Fibroblast of upper back skin (primary cell): ENCODE data around the gene ATP6V0B.

Experiments
- DNase-seq: peaks from one replicate; pipeline ENCODE4 v3.0.0-alpha.2; 2013

The ATP6V0B gene

DNA sequence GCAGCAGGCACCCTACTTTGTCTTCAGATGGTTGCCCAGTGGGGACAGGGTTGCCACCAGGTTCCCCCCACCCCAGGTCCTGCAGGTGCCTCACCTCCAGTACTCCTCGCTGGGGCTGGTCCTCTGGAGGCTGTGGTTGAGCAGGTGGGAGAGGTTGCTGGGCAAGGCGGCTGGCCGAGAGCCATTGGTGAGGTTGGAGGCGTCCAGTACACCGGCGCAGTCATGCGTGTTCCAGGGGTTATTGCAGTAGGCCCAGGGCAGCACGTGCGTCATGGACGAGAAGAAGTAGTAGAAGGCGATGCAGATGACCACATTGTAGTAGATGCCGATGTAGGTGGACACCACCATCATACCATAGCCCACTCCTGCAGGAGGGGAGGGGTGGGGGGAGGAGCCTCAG, 33.5 kb downstream of the ATP6V0B start:
- DNase-seq = no peak

- DNase-seq = no peak
Measured at GRCh38 chr1:44010935-44011471, 36.2 kb downstream of the ATP6V0B start.

DNA sequence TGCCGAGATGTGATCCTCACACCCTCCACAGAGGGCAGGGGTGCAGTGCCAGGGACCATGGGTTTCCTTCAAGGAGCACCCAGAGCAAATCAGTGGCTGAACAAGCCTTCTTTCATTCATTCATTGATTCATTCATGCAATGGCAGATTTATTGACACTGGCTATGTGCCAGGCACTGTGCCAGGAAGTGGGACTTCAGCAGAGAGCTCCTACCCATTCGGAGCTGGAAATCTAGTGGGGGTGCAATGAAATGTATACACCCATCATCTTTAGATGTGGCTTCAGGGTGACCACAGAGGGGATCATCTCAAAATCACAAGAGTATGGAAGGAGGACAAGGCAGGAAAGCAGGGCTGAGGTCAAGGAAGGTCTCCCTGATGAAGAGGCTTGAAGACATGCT, 37.6 kb downstream of the ATP6V0B start:
- DNase-seq = no peak

- DNase-seq = no peak
Measured at GRCh38 chr1:44012941-44013609, 38.3 kb downstream of the ATP6V0B start.

DNA sequence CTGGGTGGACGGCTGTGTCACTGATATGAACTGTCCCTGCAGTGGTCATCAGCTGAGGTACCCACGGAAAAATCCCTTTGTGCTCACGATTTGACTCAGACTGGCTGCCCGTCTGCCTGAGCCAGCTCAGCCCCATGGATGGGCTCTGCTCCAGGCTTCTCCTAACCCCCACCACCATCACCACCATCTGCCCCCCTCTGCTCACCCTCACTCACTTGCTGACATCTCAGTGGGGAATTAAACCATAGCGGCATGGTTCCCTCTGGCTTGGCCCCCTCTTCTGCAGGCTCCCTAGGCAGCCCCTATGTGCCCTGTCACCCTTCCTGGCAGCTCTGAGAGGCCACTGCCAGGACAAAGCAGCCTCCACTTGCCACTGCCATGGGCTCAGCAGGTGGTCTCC, 39.2 kb downstream of the ATP6V0B start:
- DNase-seq = no peak

- no peak for DNase-seq
Measured at GRCh38 chr1:44014365-44015104, 39.8 kb downstream of the ATP6V0B start.

- DNase-seq = no peak
Measured at GRCh38 chr1:44015206-44015605, 40.4 kb downstream of the ATP6V0B start.

DNA sequence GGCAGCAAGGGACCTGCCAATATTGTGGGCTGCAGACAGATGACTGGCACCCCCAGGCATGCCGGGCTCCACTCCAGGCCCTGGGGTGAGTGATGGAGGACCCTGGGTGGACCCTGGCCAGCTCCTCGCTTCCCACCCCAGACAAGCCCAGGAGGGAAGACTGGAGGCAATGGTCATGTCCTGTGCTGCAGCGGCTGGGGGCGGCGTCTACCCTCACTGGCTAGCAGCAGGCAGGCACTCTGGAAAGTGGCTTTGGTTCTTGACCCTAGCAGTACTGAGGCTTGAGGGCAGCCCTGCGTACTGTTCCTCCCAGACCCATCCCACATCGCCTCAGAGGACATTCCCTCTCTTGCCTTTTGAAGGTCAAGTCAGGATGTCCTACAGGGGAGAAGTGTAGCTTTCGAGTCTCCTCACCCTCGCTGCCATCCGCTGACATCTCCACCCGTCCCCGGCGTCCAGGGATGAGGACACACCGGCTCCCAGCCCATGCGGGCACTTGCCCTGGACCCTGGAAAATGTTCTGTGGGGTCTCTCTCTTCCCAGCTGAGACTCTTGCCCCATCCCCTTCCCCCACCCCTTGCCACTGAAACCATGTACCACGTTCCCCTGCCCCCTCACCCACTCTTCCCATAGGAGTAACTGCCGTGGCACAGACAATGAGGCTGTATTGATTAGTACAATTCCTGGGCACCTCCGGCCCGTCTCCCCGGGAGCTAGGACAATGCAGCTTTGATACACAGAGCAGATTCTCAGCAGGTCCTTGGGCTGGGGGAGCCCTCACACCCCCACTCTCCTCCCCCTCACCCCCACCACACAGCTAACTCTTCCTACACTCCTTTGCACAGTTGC, 41.5 kb downstream of the ATP6V0B start:
- DNase-seq = no peak

- DNase-seq = no peak
Measured at GRCh38 chr1:44016890-44017400, 42.2 kb downstream of the ATP6V0B start.

DNA sequence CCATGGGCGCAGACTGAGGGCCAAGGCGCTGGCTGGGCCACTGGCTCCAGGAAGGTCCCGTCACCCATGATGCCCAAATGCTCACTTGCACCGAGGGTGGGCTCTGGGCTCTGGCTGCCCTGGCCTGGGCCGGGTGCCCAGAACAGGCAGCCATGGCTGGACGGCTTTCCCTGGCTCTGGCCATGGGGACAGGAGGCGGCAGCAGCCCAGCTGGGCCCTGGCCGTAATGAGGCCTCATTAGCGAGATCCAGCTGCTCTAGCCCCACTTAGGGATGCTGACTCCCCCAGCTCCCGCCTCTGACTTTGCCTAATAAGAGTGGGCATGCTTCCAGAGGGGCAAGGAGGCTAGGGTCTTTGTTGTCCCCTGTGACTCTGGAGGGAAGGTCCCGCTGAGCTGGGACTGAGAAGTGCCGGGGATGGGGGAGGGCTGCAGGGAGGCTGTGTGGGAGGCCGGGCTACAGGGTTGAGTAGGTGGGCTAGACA, 44.7 kb downstream of the ATP6V0B start:
- no peak for DNase-seq

GRCh38 chr1:44020464-44020863, 45.7 kb downstream of the ATP6V0B start:
- DNase-seq = no peak

DNA sequence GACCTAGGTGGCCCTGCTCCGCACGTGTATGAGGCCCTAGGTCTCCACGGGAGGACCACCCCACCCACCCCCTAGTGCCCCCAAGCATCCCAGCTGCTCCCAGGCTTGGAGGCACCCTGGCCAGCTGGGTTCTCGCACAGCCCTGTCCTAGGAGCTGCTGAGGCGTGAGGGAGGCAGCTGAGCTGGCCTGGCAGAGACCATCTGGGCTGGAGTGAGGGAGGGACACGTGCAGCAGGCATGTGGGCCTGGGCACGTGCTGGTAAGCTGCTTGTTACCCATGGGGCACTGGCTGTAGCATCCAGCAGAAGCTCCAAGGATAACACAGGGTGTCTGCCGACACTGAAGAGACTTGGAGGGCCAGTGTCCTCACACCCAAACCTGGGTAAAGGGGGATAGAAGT, 46.4 kb downstream of the ATP6V0B start:
- no peak for DNase-seq

GRCh38 chr1:44021581-44022321, 47.0 kb downstream of the ATP6V0B start:
- no peak for DNase-seq

GRCh38 chr1:44024031-44024902, 49.5 kb downstream of the ATP6V0B start:
- no peak for DNase-seq

DNA sequence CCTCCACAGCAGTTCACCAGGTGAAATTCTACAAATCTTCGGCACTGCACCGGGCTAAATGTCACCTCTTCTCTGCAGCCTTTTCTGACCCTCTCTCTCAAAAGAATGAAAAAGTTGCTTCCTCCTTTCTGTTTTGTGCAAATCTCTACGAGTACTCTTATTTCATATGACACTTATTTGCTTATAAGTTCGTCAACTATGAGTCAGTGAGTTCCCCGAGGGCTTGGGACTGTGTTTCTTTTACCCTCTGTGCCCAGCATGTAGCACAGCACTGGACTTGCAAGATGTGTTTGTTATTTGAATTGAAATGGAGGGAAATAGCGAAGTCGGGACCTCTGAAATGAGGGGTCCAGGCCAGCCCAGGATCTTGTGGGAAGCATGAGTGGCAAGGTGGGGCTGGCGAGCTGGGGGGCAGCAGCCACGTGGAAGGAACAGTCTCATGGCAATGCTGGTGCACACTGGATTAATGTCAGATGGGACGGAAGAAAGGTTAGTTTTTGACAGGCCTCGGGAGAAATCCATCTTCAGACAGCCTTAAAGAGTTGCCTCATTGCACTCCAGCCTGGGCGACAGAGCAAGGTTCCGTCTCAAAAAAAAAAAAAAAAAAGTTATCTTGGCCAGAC, 50.3 kb downstream of the ATP6V0B start:
- no peak for DNase-seq

- no peak for DNase-seq
Measured at GRCh38 chr1:44025816-44026215, 51.1 kb downstream of the ATP6V0B start.

DNA sequence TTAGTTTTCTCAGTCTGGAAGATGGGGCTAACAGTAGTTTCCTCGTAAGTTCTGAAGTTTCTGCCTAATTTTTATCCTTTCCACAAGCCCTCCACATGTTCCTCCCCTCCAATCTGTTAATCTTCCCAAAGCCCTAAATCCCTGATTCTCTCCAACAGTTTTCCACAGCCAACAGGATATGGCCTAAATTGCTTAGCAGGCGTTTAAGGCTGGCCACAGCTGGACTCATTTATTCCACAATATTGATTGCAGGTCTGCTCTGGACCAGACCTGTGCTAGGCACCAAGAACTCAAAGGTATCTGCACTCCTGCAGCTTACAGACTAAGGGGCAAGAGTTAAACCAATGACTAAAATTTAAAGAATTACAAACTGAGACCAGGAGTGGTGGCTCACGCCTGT, 52.6 kb downstream of the ATP6V0B start:
- no peak for DNase-seq
